GM18508 (cell line): ENCODE results near the gene TMEM234.
A peak's percentile ranks its signal among the peaks of the same experiment; 100 is the strongest.
"Not testable (repeated sequence)": the region's sequence is repeated elsewhere in the genome, so short reads cannot be mapped to it uniquely, and the experiment has no call there.

Experiments used
- ATAC-seq: cut with Tn5 transposase; IDR thresholded peaks from one replicate; pipeline ENCODE4 v1.9.1; 2021; ENCODE audit warnings: moderate number of reproducible peaks; ENCODE audit not compliant: insufficient read depth, unreplicated experiment

The TMEM234 gene

DNA sequence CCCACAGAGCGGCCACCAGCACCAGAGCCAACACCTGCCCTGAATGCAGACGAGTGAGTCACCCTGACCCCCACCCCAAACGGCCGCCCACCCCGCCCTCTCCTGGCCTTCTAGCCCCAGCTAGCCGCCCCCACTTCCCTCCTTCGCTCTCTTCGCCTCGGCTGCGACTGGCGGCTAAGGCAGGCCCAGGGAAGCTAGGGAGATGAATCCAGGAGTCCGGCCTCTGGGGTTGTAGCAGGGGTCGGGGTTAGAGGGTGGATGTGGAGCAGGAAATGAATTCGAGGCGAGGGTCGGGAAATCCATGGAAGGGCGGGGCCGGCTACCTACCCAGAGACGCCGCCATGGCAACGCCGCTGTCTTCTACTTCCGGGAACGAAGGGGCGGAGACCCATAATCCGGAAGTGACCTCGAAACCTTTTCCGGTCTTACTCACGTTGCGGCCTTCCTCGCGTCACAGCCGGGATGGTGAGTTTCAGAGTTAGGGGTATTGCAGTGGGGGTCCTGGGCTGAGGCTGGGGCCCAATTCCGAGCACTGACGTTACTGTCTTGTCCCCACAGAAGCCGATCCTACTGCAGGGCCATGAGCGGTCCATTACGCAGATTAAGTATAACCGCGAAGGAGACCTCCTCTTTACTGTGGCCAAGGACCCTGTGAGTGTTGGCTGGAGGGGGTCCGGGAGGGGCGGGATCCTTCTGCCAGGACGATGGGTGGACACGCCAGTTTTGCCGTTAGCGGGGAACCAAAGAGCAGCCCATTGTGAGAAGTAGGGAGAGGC is at the start of gene TMEM234, which contains the start of gene EIF3I:
TSS of gene TMEM234 (minus strand) at position 374 of the 776 bp plus-strand sequence. CDS start at position 343, 31 bp downstream.
TSS of gene EIF3I (plus strand) at position 428 of the 776 bp plus-strand sequence. CDS start at position 463, 35 bp downstream.
- ATAC-seq, result peak; percentile 65

DNA sequence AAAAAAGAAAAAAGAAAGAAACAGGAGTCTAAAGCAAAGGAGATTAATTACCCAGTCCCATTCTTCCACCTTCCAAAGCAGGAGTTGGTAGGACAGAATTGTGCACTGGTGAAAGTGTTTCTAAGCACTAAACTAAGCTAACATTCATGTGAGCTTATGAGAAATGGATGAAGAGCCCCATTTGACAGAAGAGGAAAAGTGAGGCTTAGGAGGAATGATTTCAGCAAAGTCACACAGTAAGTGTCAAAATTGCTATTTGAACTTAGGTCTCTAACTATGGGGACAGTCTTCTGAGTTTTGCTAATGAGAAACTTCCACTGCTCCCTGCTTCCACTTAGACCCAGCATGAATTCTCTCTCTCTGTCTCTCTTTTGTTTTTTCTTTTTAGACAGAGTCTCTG is 47.6 kb upstream of the TMEM234 start:
- no peak for ATAC-seq

DNA sequence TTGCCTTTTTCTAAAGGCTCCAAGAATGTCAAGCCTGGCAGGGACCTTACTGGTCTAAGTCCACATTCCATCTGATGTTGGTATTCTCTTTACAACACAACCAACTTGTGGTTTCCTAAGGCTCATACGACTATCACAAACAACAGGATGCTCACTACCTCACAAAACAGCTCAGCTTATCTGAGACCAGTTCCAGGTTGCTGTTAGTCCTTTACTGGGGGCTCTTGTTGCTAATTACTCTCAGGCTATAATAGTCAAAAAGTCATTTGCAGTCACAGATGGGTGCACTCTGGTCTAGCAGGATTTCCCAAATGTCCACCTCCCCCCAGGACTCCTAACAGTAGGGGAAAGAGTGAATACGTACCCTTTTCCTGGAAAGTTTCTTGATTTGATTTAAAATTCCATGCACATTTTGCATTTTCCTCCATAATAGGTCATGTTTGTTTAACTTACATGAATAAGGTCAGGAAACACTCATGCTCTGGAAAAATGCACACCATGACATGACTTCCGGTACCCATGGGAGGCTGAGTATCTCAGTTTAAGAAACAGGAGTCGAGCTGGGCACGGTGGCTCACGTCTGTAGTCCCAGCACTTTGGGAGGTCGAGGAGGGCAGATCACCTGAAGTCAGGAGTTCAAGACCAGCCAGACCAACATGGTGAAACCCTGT is 44.9 kb upstream of the TMEM234 start:
- ATAC-seq, result no peak

DNA sequence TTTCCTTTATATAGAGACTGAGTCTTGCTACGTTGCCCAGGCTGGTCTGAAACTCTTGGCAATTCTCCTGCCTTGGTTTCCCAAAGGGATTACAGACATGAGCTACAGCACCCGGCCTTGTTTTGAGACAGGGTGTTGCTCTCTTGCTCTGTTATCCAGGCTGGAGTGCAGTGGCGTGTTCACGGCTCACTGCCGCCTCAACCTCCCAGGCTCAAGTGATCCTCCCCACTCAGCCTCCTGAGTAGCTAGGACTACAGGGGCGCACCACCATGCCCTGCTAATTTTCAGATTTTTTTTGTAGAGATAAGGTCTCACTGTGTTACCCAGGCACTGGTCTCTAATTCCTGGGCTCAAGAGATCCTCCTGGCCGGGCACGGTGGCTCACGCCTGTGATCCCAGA is 43.7 kb upstream of the TMEM234 start:
- no peak for ATAC-seq

DNA sequence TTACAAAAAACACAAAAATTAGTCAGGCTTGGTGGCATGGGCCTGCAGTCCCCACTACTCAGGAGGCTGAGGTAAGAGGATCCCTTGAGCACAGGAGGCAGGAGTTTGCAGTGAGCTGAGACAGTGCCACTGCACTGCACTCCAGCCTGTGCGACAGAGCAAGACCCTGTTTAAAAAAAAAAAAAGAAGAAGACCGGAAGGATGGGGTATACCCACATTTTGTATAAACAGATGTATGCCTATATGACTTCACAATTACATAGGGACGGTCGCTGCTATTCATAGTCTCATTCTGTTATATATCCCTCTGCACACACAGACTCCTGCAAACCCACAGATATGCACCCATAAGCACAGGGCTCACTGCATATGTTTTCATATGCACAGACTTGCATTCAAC is 41.6 kb upstream of the TMEM234 start:
- ATAC-seq, result no peak

DNA sequence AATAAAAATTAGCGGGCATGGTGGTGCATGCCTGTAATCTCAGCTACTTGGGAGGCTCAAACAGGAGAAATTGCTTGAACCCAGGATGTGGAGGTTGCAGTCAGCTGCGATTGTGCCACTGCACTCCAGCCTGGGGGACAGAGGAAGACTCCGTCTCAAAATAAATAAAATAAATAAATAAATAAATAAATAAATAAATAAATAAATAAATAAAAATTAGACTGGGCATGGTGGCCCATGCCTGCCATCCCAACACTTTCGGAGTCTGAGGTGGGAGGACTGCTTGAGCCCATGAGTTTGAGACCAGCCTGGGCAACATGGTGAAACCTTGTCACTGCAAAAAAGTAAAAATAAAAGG is 41.1 kb upstream of the TMEM234 start:
- not testable (repeated sequence) for ATAC-seq

DNA sequence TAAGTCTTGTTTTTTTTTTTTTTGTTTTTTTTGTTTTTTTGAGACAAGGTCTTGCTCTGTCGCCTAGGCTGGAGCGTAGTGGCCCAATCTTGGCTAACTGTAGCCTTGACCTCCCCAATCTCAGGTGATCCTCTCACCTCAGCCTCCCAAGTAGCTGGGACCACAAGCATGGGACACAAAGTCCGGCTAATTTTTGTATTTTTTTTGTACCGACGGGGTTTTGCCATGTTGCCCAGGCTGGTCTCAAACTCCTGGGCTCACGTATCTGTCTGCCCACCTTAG is 35.0 kb upstream of the TMEM234 start:
- ATAC-seq, result no peak

DNA sequence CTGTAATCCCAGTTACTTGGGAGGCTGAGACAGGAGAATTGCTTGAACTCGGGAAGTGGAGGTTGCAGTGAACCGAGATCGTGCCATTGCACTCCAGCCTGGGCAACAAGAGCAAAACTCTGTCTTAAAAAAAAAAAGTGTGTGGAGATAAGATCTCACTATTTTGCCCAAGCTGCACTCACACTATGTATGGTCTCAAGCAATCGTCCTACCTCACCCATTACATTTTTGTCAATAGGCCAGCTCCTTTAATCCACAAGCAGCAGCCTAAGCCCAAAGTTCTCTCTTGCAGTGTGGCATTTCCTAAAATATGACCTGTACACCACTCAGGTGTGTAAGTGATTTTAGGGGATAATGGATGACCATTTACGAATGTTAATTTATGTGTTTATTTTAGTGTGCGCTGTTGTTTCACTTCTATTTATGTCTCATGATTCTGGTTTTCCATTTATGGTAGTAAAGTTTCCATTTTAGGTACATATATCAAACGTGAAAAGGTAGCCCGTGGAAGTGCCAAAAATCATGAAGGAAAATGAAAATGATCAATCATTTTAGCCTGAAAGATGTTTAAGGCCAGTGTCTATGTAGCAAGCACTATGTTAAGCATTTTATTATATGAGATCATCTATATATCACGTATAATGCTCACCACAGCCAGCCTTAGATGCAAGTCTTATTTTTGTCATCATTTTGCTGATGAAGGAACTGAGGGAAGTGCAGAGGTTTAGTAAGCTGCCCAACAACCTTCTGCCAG is 34.5 kb upstream of the TMEM234 start:
- no peak for ATAC-seq

DNA sequence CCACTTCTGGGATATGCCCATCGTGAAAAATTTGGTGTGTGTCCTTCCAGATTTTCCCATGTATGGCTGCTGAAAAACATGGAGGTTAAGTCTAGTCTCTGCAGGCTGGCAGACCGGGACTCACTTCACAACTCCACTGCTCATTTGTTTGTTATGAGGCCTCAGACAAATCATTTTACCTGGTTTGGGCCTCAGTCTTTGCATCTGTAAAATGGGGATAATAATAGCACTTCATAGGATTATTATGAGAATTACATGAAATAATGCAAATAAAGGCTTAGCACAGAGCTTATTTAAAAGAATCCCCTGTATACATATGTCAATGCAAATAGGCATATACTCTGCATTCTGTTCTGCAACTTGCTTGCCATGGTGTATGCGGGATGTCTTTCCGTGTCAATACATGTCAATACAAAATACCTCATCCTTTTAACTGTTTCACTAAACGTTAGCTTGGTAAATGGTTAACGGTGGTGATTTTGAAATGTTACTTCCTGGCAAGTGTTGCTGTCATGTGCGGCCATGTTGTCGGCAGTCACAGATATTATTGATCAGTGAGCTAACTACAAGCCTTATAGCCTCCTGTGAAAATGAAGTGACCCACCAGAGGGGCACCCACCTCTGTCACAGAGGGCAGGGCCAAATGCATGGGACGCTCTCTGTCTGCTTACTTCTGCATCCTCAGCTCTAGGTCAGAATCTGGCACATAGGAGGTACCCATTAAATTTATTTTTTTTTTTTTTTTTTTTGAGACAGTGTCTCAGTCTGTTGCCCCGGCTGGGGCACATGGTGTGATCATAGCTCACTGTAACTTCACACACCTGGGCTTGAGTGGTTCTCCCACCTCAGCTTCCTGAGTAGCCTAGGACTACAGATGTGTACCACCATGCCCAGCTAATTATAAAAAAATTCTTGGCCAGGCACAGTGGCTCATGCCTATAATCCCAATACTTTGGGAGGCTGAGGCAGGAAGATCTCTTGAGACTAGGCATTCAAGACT is 33.2 kb upstream of the TMEM234 start:
- no peak for ATAC-seq

DNA sequence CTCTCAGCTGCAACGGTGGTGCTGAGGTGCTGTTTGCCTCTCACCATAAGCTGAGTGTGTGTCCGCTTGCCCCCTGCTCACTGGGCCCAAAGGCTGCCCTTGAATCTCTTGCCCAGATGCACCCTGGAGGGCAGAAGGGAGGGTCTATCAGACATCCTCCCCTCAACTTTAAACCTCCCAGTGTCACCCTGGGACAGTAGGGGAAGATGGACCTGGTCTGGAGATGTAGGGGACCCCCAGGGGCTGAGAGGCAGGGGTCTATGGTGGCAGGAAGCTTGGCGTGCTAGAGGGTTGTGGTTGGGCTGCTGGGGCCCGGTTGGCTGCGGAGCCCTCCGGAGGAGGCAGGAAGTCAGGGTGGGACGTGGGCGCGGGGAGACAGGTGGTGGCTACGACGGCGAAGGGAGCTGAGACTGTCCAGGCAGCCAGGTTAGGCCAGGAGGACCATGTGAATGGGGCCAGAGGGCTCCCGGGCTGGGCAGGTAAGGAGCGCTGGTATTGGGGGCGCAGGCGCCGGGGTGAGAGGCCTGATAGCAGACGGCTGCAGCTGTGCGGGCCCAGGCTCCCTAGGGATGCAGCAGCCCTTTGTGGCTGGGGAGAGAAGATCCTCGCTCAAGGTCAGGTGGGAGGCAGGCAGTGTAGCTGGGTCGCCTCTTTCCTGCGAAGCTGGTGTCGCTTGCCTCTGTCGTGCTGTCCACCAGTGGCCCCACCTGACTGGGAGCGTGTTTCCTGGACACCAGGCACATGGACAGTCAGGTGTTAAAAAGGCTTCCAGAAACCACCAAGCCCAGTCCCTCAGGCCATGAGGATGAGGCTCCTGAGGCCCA is 29.0 kb upstream of the TMEM234 start, which contains the start of gene LCK:
TSS of gene LCK (plus strand) at position 373 of the 824 bp plus-strand sequence. CDS start 23,065 bp downstream, outside the sequence.
- ATAC-seq, result no peak

DNA sequence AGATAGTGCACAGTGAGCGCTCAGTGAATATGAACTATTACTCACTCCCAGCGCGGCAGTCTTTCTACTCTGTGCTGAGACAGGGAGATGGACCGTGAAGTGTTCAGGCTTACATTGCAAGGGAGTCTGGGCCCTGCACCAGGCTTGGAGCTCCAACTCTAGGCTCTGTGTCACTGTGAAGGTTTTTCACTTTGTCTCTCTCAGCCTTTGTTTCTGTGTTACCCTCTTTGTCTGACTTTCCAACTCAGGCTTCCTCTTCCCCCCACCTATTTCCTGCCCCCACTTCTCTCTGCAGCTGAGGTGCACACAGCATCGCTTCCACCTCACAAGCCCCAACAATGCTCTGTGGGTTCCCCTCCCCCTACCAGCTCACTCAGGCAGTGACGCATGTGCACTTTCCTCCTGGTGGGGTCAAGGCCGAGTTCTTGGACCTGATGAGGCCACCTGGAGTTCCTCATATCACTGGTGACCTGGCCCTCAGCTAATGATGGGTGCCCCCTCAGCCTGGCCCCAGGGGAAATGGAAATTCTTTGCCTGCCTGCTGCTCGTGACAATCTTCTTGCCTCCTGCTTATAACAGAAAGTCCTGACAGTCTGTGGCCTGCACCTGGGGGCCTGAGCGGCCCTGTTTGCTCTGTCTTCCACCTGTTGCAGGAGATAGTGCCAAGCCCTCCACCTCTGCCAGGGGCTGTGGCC is 27.8 kb upstream of the TMEM234 start:
- peak; percentile 36 for ATAC-seq

DNA sequence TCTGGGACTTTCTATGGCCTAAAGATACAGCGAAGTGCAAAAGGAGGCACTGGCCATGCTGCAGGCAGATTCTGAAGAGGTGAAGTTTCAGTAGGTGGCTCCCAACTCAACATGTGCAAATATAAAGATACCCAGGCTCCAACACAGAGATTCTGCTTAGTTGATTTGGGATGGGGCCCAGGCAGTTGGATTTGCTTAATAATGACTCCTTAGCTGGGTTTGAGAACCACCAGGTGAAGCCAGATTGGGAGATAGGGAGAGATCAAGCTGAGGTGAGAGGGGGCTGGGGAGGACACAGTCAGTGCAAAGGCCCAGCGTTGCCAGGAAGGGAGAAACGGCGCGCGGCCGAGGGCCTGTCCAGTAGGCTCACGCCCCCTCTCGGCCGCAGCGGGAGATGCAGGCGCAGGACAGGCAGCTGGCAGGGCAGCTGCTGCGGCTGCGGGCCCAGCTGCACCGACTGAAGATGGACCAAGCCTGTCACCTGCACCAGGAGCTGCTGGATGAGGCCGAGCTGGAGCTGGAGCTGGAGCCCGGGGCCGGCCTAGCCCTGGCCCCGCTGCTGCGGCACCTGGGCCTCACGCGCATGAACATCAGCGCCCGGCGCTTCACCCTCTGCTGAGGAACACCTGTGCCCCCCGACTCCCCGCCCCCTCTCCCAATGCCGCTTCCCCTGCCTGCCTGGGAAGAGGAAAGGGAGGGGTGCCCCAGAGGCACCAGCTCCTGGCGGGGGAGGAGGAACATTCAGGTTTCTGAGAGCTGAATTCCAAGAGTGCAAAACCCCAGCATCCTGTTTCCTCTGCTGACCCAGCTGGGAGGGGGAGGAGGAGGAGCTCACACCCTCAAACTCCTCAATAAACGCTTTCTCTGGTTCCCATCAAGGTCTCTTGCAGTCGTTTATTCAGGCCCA is 26.1 kb upstream of the TMEM234 start:
- no peak for ATAC-seq

DNA sequence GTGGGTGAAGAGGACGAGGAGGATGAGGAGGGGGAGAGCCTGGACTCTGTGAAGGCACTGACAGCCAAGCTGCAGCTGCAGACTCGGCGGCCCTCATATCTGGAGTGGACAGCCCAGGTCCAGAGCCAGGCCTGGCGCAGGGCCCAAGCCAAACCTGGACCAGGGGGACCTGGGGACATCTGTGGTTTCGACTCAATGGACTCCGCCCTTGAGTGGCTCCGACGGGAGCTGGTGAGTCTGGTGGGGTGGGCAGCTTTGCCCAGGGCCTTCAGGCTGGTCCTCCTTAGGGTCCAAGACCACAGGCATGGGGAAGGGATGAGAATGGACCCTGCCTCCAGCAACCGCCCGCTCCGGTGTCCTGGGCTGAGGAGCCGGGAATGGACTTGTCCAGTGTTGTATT is 25.3 kb upstream of the TMEM234 start:
- ATAC-seq, result no peak

DNA sequence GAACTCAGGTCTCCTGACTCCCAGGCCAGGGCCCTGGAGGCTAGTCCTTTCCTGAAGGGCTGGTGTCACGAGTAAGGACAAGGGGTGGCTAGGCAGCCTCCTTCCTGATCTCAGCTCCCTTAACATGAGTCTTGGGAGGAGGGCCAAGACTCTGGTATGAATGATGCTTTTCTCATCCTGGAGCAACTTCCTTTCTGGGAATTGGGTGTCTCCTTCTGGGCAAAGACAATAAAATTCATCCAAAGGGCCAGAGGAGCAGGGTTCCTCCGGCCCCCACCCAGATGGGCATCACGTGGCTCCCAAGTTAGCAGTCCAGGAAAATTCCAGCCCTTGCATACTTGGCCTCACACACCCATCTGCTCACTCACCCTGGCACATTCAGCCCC is 24.7 kb upstream of the TMEM234 start, which contains the start of gene FAM167B:
TSS of gene FAM167B (plus strand) at position 335 of the 386 bp plus-strand sequence. CDS start 200 bp downstream, outside the sequence.
- ATAC-seq, result no peak

DNA sequence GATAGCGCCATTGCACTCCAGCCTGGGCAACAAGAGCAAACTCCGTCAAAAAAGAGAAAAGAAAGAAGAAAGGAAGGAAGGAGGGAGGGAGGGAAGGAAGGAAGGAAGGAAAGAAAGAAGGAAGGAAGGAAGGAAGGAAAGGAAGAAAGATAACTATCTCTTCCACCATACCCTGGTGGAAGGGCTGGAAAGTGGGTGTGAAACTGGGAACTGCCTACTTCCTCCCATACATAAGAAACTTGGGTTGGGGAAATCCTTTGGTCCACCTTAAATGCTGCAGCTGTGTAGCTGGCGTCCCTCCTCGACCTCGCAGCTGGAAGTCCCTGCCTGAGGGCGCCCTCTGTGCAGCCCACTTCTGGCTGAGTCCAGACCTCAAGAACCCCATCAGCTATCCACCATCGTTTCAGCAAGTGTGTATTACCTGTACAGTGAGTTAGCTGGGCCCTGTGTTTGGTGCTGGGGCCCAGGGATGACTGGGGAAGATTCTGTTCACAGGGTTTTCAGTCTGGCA is 20.2 kb upstream of the TMEM234 start:
- ATAC-seq, result no peak

DNA sequence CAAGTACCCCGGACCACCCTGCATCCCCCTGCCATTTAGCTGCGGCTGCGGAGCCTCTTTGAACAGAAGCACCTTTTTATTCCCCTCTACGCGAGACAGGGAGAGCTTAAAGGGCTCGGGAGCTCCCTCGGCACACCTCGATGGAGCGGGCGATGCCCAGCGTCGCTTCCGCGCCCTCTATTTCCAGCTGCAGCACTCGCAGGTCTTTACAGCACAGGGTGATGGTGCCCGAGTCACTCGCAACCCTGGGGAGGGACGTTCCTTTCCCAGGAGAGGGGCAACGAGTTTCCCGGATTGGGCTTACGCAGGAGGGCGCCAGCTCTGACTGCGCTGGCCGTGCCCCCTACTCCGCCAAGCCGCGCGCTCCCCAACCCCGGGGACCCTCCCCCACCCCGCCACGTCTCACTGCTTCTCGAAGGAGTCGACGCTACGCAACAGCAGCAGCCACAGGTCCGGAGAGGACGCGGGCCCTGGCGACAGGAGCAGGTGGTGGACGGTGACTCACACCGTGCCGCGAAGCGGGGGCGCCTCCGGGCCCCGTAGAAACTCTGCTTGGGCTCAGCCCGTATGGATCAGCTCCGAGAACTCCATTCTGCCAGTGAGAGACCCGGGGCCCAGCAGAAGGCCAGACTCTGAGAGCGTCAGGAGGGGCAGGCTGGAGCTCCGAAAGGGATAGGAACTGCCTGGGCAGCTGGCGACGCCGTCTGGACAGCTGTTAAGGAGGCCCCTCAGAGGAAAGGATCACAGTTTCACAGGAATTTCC is 19.0 kb upstream of the TMEM234 start:
- no peak for ATAC-seq
